Keratinocyte (primary cell): Measurements from ENCODE around the gene CCN6.

Experiments used
- CTCF ChIP-seq, 3 experiments: IDR thresholded peaks in 1 of 3; conservative IDR thresholded peaks in 1 of 3; optimal IDR thresholded peaks in 1 of 3; 2 replicates in 2 of 3; 3 replicates in 1 of 3; pipeline versions ENCODE3 to v1.5.1; 2011; ENCODE audit warnings: low read length in 3 of 3, mild to moderate bottlenecking in 3 of 3, moderate library complexity in 2 of 3, control low read depth in 1 of 3, inconsistent platforms in 1 of 3; ENCODE audit not compliant: insufficient read depth in 2 of 3; ENCODE audit errors: extremely low read depth in 1 of 3
- EZH2 ChIP-seq: IDR thresholded peaks from one replicate; pipeline ENCODE4 v1.6.1; 2012; ENCODE audit warnings: inconsistent platforms, mild to moderate bottlenecking, low read length, moderate library complexity

- no peak for TF ChIP-seq EZH2
- TF ChIP-seq CTCF (optimal IDR thresholded peaks at IDR 0.05 in 1 of 3, IDR thresholded peaks at IDR 0.05 in 1 of 3, conservative IDR thresholded peaks at IDR 0.05 in 1 of 3; ENCODE audit: extremely low read depth in 1 of 3, insufficient read depth in 2 of 3, low read length in 3 of 3) = no peak
These were observed 46.1 kb upstream of the CCN6 start for GRCh38 chr6:112007805-112008204.
